Lower leg skin (tissue), 4 donors: ENCODE measurements around the gene CITED2. TPM values are rescaled to one million over a fixed set of nuclear protein-coding genes. Genes with fewer than 3 reads are reported as not detected.
A peak's percentile ranks its signal among the peaks of the same experiment; 100 is the strongest.

ENCODE experiments used
- DNase-seq, 2 donors: peaks; one replicate each; pipeline ENCODE4 v3.0.0-alpha.2; 2019; ENCODE audit warnings: low spot score in 2 of 2
- H3K4me3 ChIP-seq: fragments of 200-600 bp; sonication (generic); 2 replicates; pipeline ENCODE4 v1.5.1; 2017; ENCODE audit warnings: mild to moderate bottlenecking, low read depth; ENCODE audit not compliant: poor library complexity, severe bottlenecking
- POLR2A ChIP-seq, 2 donors: fragments of 450-650 bp; IDR thresholded peaks; one replicate each; pipeline ENCODE4 v1.6.1; 2016 to 2017; ENCODE audit warnings: antibody characterized with exemption in 2 of 2, mild to moderate bottlenecking in 1 of 2, moderate library complexity in 1 of 2
- WGBS, 2 donors: methylation state at CpG; one replicate each; pipeline ENCODE4 v1.1.5; 2018; 5-methylcytosine and 5-hydroxymethylcytosine counted together
- intact Hi-C: fragments of 100-400 bp; cut with DNase I; formaldehyde crosslinking; loops from one replicate; pipeline ENCODE4 v1.15.0; 2023; ENCODE audit warnings: low total_unique reads
- total RNA-seq, 4 donors: library from RNA; depleted of rRNA; stranded (reverse); fragments of >200 nt; gene quantifications; one replicate each; pipeline ENCODE4 v1.1.0, GENCODE V29; 2016
- TF ChIP-seq, protein P1 (sequence below), 3 donors: fragments of 450-650 bp; IDR thresholded peaks; one replicate each; pipeline ENCODE4 v1.5.1; 2016; ENCODE audit warnings: antibody characterized with exemption in 3 of 3, mild to moderate bottlenecking in 3 of 3, moderate library complexity in 2 of 3

CITED2 gene
- total RNA-seq, 4 donors from 2014 or later = 155 to 313 (median 257) TPM

DNA sequence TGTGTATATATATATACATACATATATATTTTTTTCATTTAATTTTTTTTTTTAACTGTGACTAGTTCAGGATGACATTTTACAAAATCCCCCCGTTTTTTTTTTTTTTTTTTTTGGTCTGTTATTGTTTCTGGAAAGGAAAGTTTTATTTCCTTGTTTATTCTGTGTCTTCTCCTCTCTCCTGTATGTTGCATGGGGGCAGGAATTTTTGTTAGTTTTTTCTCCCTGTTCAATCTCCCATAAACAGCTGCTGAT lies 50.2 kb downstream of the CITED2 start:
- no peak for DNase-seq
- no peak overlapping the region for H3K4me3 ChIP-seq
- WGBS, 2 donors = 36 to 40% methylated on average over 1 of the region's 1 CpG
- intact Hi-C loops = no loop called here
- no peak for TF ChIP-seq POLR2A (IDR thresholded peaks at IDR 0.05)
- TF ChIP-seq, protein P1, sequence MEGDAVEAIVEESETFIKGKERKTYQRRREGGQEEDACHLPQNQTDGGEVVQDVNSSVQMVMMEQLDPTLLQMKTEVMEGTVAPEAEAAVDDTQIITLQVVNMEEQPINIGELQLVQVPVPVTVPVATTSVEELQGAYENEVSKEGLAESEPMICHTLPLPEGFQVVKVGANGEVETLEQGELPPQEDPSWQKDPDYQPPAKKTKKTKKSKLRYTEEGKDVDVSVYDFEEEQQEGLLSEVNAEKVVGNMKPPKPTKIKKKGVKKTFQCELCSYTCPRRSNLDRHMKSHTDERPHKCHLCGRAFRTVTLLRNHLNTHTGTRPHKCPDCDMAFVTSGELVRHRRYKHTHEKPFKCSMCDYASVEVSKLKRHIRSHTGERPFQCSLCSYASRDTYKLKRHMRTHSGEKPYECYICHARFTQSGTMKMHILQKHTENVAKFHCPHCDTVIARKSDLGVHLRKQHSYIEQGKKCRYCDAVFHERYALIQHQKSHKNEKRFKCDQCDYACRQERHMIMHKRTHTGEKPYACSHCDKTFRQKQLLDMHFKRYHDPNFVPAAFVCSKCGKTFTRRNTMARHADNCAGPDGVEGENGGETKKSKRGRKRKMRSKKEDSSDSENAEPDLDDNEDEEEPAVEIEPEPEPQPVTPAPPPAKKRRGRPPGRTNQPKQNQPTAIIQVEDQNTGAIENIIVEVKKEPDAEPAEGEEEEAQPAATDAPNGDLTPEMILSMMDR (IDR thresholded peaks at IDR 0.05) = no peak

DNA sequence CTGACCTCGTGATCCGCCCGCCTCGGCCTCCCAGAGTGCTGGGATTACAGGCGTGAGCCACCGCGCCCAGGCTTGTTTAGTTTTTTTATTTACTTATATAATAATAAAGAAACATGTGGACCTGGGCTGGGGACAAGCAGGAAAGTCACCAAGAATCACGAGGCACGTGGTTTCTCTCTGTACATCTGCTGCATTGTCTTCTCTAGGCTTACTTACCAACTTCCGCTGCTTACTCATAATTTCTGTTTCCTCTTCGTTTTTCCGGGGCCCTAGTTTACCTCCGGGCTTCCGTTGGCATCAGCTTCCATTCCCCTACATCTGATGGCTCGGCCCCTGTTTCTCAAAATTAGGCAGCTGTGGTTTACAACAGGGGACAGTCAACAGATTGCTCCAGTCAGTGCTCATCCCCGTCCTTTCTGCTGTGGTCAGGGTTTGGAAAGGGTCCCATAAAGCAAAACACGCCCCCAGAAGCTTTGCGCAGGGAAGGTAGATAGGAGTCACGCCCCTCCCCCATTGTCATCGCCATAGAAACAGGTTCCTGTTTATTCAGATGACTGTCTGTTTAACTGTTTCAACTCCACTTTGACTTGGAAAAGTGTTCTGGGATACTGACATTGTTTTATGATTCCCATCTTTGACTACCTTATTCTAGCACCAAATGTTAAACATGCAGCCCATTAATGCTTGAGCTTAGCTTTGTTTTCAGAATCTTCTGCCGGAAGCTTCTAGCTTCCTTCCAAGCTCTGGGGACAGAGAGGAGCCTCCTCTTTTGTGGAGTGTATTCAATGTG lies 50.7 kb downstream of the CITED2 start:
- DNase-seq = peak; percentile 67 to 93
- intact Hi-C loops = no loop called here
- TF ChIP-seq, protein P1 (IDR thresholded peaks at IDR 0.05) = no peak
- no peak for TF ChIP-seq POLR2A (IDR thresholded peaks at IDR 0.05)
- H3K4me3 ChIP-seq = no peak overlapping the region
- 49 to 52% methylated on average over 21 of the region's 21 CpGs for WGBS, 2 donors

Other genes starting within 250 kb of the CITED2 start
- 10 to 100 TPM; 80.3 to 99.5 (median 86.5) TPM for gene HECA, start 239.6 kb downstream of the CITED2 start, total RNA-seq
- under 1 TPM in 2 of 4 donors, not detected in 2; 0.27 to 0.29 TPM for gene TXLNB, start 82.7 kb downstream of the CITED2 start, total RNA-seq